Activated B cell treated with CpG ODN at 0.5 μM for 24 hours (primary cell): ENCODE data around the gene LTBP2. TPM values are rescaled to one million over a fixed set of nuclear protein-coding genes. Genes with fewer than 3 reads are reported as not detected.

ENCODE experiments used
- ATAC-seq: fragments of 200-7000 bp; cut with Tn5 transposase; one replicate; pipeline ENCODE4 v1.10.0; 2021; ENCODE audit warnings: low read depth, mild to moderate bottlenecking, moderate library complexity
- CTCF ChIA-PET: fragments of 350-600 bp; sonication (Branson Sonifier 250); formaldehyde crosslinking; loops from one replicate; lab custom pipeline; 2021; ENCODE audit warnings: antibody characterized with exemption; lab: Charles Lee
- POLR2A ChIA-PET: fragments of 350-600 bp; sonication (Branson Sonifier 250); formaldehyde crosslinking; loops from one replicate; lab custom pipeline; 2021; ENCODE audit warnings: antibody characterized with exemption; lab: Charles Lee
- DNase-seq: peaks from one replicate; pipeline ENCODE4 v3.0.0; 2022
- H3K27ac Mint-ChIP-seq: one replicate; pipeline ENCODE4 v1.8.0; 2020; ENCODE audit warnings: mixed read lengths
- H3K27me3 Mint-ChIP-seq: one replicate; pipeline ENCODE4 v1.8.0; 2021; ENCODE audit warnings: mixed read lengths
- H3K36me3 Mint-ChIP-seq: one replicate; pipeline ENCODE4 v1.8.0; 2021; ENCODE audit warnings: low read depth, mixed read lengths
- H3K4me1 Mint-ChIP-seq: one replicate; pipeline ENCODE4 v1.8.0; 2021; ENCODE audit warnings: mixed read lengths
- H3K4me3 Mint-ChIP-seq: one replicate; pipeline ENCODE4 v1.8.0; 2020; ENCODE audit warnings: mild to moderate bottlenecking, mixed read lengths
- H3K9me3 Mint-ChIP-seq: one replicate; pipeline ENCODE4 v1.8.0; 2020; ENCODE audit warnings: mixed read lengths
- intact Hi-C: fragments of 100-400 bp; cut with micrococcal nuclease; formaldehyde crosslinking; loops from one replicate; pipeline ENCODE4 v1.15.1; 2024
- total RNA-seq: library from RNA; stranded (reverse); gene quantifications from 2 replicates; pipeline ENCODE4 v1.2.3, GENCODE V29; 2022
- TF ChIP-seq, protein P1 (sequence below): fragments of 200-600 bp; IDR thresholded peaks from one replicate; pipeline ENCODE4 v1.8.0; 2022; ENCODE audit warnings: antibody characterized with exemption, mild to moderate bottlenecking

LTBP2 gene
- total RNA-seq, 1 donor from 2014 or later, result 0.11 TPM

DNA sequence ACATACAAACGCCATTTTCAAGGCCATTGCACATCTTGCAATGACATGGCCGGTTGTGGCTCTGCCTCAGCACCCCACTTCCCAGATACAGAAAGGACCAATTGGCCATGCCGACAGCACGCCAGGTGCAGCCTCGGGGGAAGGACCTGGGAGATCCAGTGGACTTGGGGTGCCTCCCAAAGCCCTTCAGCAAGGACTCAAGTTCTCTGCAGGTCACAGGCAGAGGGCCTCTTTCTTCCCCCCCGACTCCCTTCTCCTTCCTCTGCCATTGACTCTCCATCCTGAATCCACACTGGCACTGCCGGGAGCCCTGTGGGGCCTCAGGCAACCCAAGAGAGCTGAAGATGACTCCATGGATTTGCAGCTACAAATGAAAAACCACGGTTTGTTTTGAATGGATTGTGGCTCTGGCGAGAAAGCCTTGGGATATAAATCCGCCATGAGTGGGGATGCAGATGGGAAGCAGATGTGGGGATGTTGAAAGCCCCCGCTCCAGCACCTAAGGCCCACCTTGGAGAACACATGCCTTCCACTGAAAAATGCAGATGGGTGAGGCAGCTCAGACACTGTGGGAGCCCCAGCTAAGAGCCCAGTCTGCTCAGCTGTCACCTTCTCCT lies 35.1 kb upstream of the LTBP2 start:
- Mint-ChIP-seq H3K27ac (no peak overlapping the region), H3K36me3 (no peaks in the 10 kb centered on the region), H3K4me1 (no peaks in the 10 kb centered on the region), H3K27me3 (peaks cover 7% of the 10 kb centered on the region), H3K9me3 (no peaks in the 10 kb centered on the region), H3K4me3 (no peak overlapping the region)
- ChIA-PET POLR2A (no interaction called here), CTCF (no interaction called here)
- TF ChIP-seq, protein P1, sequence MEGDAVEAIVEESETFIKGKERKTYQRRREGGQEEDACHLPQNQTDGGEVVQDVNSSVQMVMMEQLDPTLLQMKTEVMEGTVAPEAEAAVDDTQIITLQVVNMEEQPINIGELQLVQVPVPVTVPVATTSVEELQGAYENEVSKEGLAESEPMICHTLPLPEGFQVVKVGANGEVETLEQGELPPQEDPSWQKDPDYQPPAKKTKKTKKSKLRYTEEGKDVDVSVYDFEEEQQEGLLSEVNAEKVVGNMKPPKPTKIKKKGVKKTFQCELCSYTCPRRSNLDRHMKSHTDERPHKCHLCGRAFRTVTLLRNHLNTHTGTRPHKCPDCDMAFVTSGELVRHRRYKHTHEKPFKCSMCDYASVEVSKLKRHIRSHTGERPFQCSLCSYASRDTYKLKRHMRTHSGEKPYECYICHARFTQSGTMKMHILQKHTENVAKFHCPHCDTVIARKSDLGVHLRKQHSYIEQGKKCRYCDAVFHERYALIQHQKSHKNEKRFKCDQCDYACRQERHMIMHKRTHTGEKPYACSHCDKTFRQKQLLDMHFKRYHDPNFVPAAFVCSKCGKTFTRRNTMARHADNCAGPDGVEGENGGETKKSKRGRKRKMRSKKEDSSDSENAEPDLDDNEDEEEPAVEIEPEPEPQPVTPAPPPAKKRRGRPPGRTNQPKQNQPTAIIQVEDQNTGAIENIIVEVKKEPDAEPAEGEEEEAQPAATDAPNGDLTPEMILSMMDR, result no peak
- no peak for ATAC-seq
- no peak for DNase-seq
- intact Hi-C loops, result no loop called here

DNA sequence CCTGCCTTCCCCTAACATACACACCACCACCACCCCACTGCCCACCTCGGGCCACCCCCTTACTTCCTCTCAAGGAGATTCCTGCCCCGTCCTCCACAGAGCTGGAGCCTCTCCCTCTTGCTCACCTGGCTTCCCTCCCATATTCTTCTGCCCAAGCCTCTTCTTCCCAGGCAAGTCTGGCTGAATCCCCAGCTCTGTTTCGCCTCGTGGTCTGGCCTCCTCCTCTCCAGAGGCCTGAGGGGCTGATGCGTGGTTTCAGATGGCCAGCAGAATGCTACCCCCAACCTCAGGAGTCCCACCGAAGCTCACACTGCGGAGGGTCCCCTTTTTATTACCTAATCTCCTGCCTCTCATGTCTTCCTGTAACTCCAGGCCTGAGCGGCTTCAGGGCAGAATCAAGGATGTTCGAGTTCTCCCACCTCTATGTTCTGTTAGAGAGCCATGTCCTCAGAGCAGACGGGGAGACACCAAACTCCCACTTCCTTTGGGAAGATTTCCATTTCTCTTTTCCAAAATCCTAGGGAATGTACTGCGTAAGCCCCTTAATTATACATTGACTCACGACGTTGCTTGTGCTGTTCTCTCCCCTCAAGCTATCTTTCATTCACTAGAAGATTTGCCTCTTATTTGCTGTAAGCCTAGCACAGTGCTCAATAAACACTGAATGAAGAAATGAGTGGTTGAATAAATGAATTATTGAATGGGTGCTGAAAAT lies 33.9 kb upstream of the LTBP2 start:
- CTCF ChIA-PET, result no interaction called here
- POLR2A ChIA-PET, result no interaction called here
- no peak for ATAC-seq

DNA sequence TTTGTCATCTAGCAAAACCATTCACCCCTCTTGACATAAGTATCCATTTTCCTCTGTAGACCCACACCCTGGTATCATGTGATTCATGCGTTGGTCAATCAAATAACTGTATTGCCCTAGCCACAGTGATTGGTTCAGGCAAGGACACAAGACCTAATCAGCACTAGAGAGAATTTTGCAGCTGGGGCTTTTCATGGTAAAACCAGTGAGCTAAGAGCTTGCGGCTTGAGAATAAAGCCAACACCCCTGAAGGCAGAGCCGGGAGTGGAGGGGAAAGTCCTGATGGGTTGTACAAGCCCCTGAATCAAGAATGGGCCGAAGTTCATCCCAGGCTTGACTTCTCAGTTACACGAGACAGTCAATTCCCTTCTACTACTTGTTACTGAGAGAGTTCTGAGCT lies 33.2 kb upstream of the LTBP2 start:
- ATAC-seq, result no peak
- no peak for DNase-seq
- intact Hi-C loops, result no loop called here
- POLR2A ChIA-PET, result no interaction called here
- H3K27me3 Mint-ChIP-seq, result peaks cover 7% of the 10 kb centered on the region
- H3K4me1 Mint-ChIP-seq, result no peaks in the 10 kb centered on the region
- no peak overlapping the region for H3K4me3 Mint-ChIP-seq
- CTCF ChIA-PET, result no interaction called here
- H3K36me3 Mint-ChIP-seq, result no peaks in the 10 kb centered on the region
- H3K27ac Mint-ChIP-seq, result no peak overlapping the region
- TF ChIP-seq, protein P1, result no peak
- no peaks in the 10 kb centered on the region for H3K9me3 Mint-ChIP-seq

More for the DNA sequence above, 33.9 kb upstream of the LTBP2 start:
- H3K27me3 Mint-ChIP-seq, result peaks cover 7% of the 10 kb centered on the region
- H3K27ac Mint-ChIP-seq, result no peak overlapping the region
- TF ChIP-seq, protein P1, result no peak
- DNase-seq, result no peak
- intact Hi-C loops, result no loop called here
- no peaks in the 10 kb centered on the region for H3K4me1 Mint-ChIP-seq
- no peak overlapping the region for H3K4me3 Mint-ChIP-seq
- H3K36me3 Mint-ChIP-seq, result no peaks in the 10 kb centered on the region
- H3K9me3 Mint-ChIP-seq, result no peaks in the 10 kb centered on the region

DNA sequence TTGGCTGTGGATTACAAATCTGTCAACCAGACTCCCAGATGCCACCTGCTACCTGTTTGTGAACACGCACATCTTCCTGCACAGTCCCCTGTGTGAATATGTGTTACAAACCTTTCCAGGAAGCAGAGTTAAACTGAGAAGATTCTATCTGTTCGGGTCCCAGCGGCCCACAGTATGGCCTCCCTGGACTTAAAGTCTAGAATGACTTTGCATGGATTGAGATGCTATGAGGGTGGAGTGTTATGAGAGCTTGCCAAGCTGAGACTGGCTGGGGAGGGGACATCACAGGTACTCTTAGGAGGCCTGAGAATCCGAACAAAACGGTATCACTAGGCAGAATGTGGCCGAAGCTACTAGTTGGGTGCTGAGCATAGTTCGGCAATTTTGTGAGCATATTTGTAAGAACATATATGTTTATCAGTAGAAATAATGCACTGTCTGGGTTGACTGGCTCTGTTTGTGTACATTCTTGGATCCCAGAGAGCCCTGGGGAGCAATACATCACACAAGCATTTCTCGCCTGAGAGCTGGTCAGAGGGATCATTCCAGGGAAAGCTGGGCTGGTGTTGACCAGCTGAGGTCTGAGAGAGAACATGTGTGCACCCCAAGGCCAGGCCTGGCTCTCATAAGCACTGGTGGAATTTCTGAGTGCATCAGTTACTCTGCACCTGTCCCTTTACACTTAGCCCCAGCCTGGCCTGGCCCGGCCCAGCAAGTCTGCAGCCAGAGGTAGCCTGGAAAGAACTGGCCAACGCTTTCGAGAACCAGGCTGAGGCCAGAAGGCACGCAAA lies 29.8 kb upstream of the LTBP2 start:
- ChIA-PET CTCF (interaction anchor here (1.0 kb wide), 1 partner anchor 33 kb away, joined by 3 read pairs; no protein-coding TSS in a partner anchor), POLR2A (no interaction called here)
- no peak for DNase-seq
- Mint-ChIP-seq H3K27ac (no peak overlapping the region), H3K9me3 (no peaks in the 10 kb centered on the region), H3K4me1 (no peaks in the 10 kb centered on the region), H3K4me3 (no peak overlapping the region), H3K27me3 (peaks cover 10% of the 10 kb centered on the region), H3K36me3 (no peaks in the 10 kb centered on the region)
- no peak for ATAC-seq
- intact Hi-C loops, result no loop called here
- TF ChIP-seq, protein P1, result no peak

DNA sequence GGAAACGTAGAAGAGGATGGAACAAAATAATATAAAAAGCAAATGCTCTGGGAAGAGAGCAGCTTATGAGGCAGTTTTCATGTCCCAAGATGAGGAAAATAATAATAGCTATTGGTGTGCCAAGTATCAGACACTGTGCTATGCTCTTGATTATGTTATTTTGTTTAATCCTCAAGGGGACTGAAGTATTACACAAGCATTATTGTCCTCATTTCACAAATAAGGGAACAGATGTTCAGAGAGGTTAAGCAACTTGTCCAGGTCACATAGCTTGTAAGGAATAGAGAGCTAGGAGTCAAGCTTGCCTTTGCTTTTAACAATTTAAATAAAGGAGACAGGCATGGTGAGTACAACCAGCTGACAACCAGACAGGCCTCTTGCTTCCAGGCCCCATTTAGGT lies 26.9 kb upstream of the LTBP2 start:
- DNase-seq (no peak), ATAC-seq (no peak)
- Mint-ChIP-seq H3K36me3 (no peaks in the 10 kb centered on the region), H3K27ac (no peak overlapping the region), H3K27me3 (peaks cover 7% of the 10 kb centered on the region), H3K4me3 (no peak overlapping the region), H3K9me3 (no peaks in the 10 kb centered on the region), H3K4me1 (no peaks in the 10 kb centered on the region)
- TF ChIP-seq, protein P1, result no peak
- intact Hi-C loops, result no loop called here
- ChIA-PET POLR2A (no interaction called here), CTCF (interaction anchor here (1.0 kb wide), 1 partner anchor 24 kb away, joined by 3 read pairs; no protein-coding TSS in a partner anchor)
